ENCODE measurements around the gene GBP3.

Gene GBP3

GRCh38 chr1:89042491-89042890, 19.8 kb upstream of the GBP3 start:
- H3K4me1 ChIP-seq (ENCODE audit: low read length), result peaks cover 39% of the 10 kb centered on the region
- H3K27ac ChIP-seq (ENCODE audit: low read length), result no peak overlapping the region
- no peak overlapping the region for H3K4me3 ChIP-seq (ENCODE audit: low read length)
- H3K79me2 ChIP-seq (ENCODE audit: low read length), result no peaks in the 10 kb centered on the region
- no peak overlapping the region for H3K9ac ChIP-seq (ENCODE audit: low read length)
- peaks cover 15% of the 10 kb centered on the region for H3K36me3 ChIP-seq (replicated peaks; ENCODE audit: low read depth, low read length)
- no peaks in the 10 kb centered on the region for H3K27me3 ChIP-seq (ENCODE audit: low read depth, low read length)
- no peaks in the 10 kb centered on the region for H4K20me1 ChIP-seq (ENCODE audit: insufficient read depth, low read length)
- H3K9me3 ChIP-seq (ENCODE audit: insufficient read depth, low read length), result peaks cover 16% of the 10 kb centered on the region; the same call in 1 of the 2 replicates
- TF ChIP-seq EZH2phosphoT487 (IDR thresholded peaks at IDR 0.05; ENCODE audit: low read depth), result no peak
- no peak for TF ChIP-seq CTCF (IDR thresholded peaks at IDR 0.05; ENCODE audit: low read depth, low read length)
- H3K4me2 ChIP-seq (ENCODE audit: low read length), result no peak overlapping the region
- no peak overlapping the region for H2AFZ ChIP-seq (ENCODE audit: low read depth, low read length)

- TF ChIP-seq EZH2phosphoT487 (IDR thresholded peaks at IDR 0.05; ENCODE audit: low read depth) (no peak), CTCF (IDR thresholded peaks at IDR 0.05; ENCODE audit: low read depth, low read length) (no peak)
- no peaks in the 10 kb centered on the region for H4K20me1 ChIP-seq (ENCODE audit: insufficient read depth, low read length)
- no peak overlapping the region for H2AFZ ChIP-seq (ENCODE audit: low read depth, low read length)
- peaks cover 16% of the 10 kb centered on the region; the same call in 1 of the 2 replicates for H3K9me3 ChIP-seq (ENCODE audit: insufficient read depth, low read length)
- peaks cover 15% of the 10 kb centered on the region for H3K36me3 ChIP-seq (replicated peaks; ENCODE audit: low read depth, low read length)
- no peaks in the 10 kb centered on the region for H3K27me3 ChIP-seq (ENCODE audit: low read depth, low read length)
- H3K4me1 ChIP-seq (ENCODE audit: low read length), result peaks cover 47% of the 10 kb centered on the region
- no peak overlapping the region for H3K4me3 ChIP-seq (ENCODE audit: low read length)
- no peak overlapping the region for H3K4me2 ChIP-seq (ENCODE audit: low read length)
- H3K9ac ChIP-seq (ENCODE audit: low read length), result no peak overlapping the region
- no peaks in the 10 kb centered on the region for H3K79me2 ChIP-seq (ENCODE audit: low read length)
- peak overlapping the region; percentile 88 for H3K27ac ChIP-seq (ENCODE audit: low read length)
These were observed 19.1 kb upstream of the GBP3 start for GRCh38 chr1:89041721-89042120.

- Histone ChIP-seq H3K9me3 (ENCODE audit: insufficient read depth, low read length) (peaks cover 16% of the 10 kb centered on the region; the same call in 1 of the 2 replicates), H3K9ac (ENCODE audit: low read length) (no peak overlapping the region), H3K79me2 (ENCODE audit: low read length) (no peaks in the 10 kb centered on the region), H3K27ac (ENCODE audit: low read length) (peak overlapping the region; percentile 88), H2AFZ (ENCODE audit: low read depth, low read length) (no peak overlapping the region), H3K27me3 (ENCODE audit: low read depth, low read length) (no peaks in the 10 kb centered on the region), H3K4me2 (ENCODE audit: low read length) (peak overlapping the region; percentile 59), H3K36me3 (replicated peaks; ENCODE audit: low read depth, low read length) (peaks cover 15% of the 10 kb centered on the region), H3K4me3 (ENCODE audit: low read length) (no peak overlapping the region), H4K20me1 (ENCODE audit: insufficient read depth, low read length) (no peaks in the 10 kb centered on the region), H3K4me1 (ENCODE audit: low read length) (peaks cover 50% of the 10 kb centered on the region)
- TF ChIP-seq CTCF (IDR thresholded peaks at IDR 0.05; ENCODE audit: low read depth, low read length) (no peak), EZH2phosphoT487 (IDR thresholded peaks at IDR 0.05; ENCODE audit: low read depth) (0 out of 2 replicates have a peak, but pooled peaks have one; percentile 44)
These were observed 18.5 kb upstream of the GBP3 start for GRCh38 chr1:89041119-89041641.

- no peak overlapping the region for H3K9ac ChIP-seq (ENCODE audit: low read length)
- H3K4me2 ChIP-seq (ENCODE audit: low read length), result peak overlapping the region; percentile 59
- peak overlapping the region; percentile 88 for H3K27ac ChIP-seq (ENCODE audit: low read length)
- no peak overlapping the region for H2AFZ ChIP-seq (ENCODE audit: low read depth, low read length)
- peaks cover 48% of the 10 kb centered on the region for H3K4me1 ChIP-seq (ENCODE audit: low read length)
- H3K9me3 ChIP-seq (ENCODE audit: insufficient read depth, low read length), result peaks cover 16% of the 10 kb centered on the region; the same call in 1 of the 2 replicates
- H3K36me3 ChIP-seq (replicated peaks; ENCODE audit: low read depth, low read length), result peaks cover 15% of the 10 kb centered on the region
- no peaks in the 10 kb centered on the region for H4K20me1 ChIP-seq (ENCODE audit: insufficient read depth, low read length)
- H3K79me2 ChIP-seq (ENCODE audit: low read length), result no peaks in the 10 kb centered on the region
- H3K27me3 ChIP-seq (ENCODE audit: low read depth, low read length), result no peaks in the 10 kb centered on the region
- H3K4me3 ChIP-seq (ENCODE audit: low read length), result no peak overlapping the region
- TF ChIP-seq CTCF (IDR thresholded peaks at IDR 0.05; ENCODE audit: low read depth, low read length) (no peak), EZH2phosphoT487 (IDR thresholded peaks at IDR 0.05; ENCODE audit: low read depth) (no peak)
These were observed 17.6 kb upstream of the GBP3 start for GRCh38 chr1:89040315-89040626.

Data from OCI-LY3 (cell line).